ENCODE measurements around the gene SULT1C2.

SULT1C2 gene

GRCh38 chr2:108267101-108267500 is 21.6 kb upstream of the SULT1C2 start:
- TF ChIP-seq ISL1 (CRISPR knock-in tag; IDR thresholded peaks at IDR 0.05) (no peak), RARB (CRISPR knock-in tag; IDR thresholded peaks at IDR 0.05) (no peak), ZNF70 (CRISPR knock-in tag; IDR thresholded peaks at IDR 0.05) (no peak), GLIS3 (CRISPR knock-in tag; IDR thresholded peaks at IDR 0.05) (no peak), CSRNP3 (CRISPR knock-in tag; IDR thresholded peaks at IDR 0.05) (no peak), ZFP30 (CRISPR knock-in tag; IDR thresholded peaks at IDR 0.05) (no peak), ZNF565 (CRISPR knock-in tag; conservative IDR thresholded peaks at IDR 0.05; ENCODE audit: low read depth) (no peak), ZNF8 (CRISPR knock-in tag; IDR thresholded peaks at IDR 0.05) (no peak), ARNTL (CRISPR knock-in tag; IDR thresholded peaks at IDR 0.05; ENCODE audit: borderline replicate concordance, low read depth) (no peak), PATZ1 (CRISPR knock-in tag; IDR thresholded peaks at IDR 0.05; ENCODE audit: borderline replicate concordance) (no peak), ESRRG (CRISPR knock-in tag; IDR thresholded peaks at IDR 0.05) (no peak), CREB5 (CRISPR knock-in tag; IDR thresholded peaks at IDR 0.05; ENCODE audit: low read depth) (no peak), OSR1 (CRISPR knock-in tag; IDR thresholded peaks at IDR 0.05) (no peak), TCF4 (CRISPR knock-in tag; IDR thresholded peaks at IDR 0.05; ENCODE audit: borderline replicate concordance) (no peak), BACH2 (CRISPR knock-in tag; IDR thresholded peaks at IDR 0.05; ENCODE audit: borderline replicate concordance) (no peak), TOX (CRISPR knock-in tag; IDR thresholded peaks at IDR 0.05; ENCODE audit: borderline replicate concordance) (no peak), CSDC2 (CRISPR knock-in tag; IDR thresholded peaks at IDR 0.05) (no peak), SNAI2 (CRISPR knock-in tag; IDR thresholded peaks at IDR 0.05) (no peak)
- TF ChIP-seq, protein P1, sequence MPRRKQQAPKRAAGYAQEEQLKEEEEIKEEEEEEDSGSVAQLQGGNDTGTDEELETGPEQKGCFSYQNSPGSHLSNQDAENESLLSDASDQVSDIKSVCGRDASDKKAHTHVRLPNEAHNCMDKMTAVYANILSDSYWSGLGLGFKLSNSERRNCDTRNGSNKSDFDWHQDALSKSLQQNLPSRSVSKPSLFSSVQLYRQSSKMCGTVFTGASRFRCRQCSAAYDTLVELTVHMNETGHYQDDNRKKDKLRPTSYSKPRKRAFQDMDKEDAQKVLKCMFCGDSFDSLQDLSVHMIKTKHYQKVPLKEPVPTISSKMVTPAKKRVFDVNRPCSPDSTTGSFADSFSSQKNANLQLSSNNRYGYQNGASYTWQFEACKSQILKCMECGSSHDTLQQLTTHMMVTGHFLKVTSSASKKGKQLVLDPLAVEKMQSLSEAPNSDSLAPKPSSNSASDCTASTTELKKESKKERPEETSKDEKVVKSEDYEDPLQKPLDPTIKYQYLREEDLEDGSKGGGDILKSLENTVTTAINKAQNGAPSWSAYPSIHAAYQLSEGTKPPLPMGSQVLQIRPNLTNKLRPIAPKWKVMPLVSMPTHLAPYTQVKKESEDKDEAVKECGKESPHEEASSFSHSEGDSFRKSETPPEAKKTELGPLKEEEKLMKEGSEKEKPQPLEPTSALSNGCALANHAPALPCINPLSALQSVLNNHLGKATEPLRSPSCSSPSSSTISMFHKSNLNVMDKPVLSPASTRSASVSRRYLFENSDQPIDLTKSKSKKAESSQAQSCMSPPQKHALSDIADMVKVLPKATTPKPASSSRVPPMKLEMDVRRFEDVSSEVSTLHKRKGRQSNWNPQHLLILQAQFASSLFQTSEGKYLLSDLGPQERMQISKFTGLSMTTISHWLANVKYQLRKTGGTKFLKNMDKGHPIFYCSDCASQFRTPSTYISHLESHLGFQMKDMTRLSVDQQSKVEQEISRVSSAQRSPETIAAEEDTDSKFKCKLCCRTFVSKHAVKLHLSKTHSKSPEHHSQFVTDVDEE (CRISPR knock-in tag; IDR thresholded peaks at IDR 0.05): no peak
- TF ChIP-seq, protein P2, sequence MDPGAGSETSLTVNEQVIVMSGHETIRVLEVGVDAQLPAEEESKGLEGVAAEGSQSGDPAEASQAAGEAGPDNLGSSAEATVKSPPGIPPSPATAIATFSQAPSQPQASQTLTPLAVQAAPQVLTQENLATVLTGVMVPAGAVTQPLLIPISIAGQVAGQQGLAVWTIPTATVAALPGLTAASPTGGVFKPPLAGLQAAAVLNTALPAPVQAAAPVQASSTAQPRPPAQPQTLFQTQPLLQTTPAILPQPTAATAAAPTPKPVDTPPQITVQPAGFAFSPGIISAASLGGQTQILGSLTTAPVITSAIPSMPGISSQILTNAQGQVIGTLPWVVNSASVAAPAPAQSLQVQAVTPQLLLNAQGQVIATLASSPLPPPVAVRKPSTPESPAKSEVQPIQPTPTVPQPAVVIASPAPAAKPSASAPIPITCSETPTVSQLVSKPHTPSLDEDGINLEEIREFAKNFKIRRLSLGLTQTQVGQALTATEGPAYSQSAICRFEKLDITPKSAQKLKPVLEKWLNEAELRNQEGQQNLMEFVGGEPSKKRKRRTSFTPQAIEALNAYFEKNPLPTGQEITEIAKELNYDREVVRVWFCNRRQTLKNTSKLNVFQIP (CRISPR knock-in tag; IDR thresholded peaks at IDR 0.05; ENCODE audit: borderline replicate concordance, low read depth): no peak
- no peak for ATAC-seq

DNA sequence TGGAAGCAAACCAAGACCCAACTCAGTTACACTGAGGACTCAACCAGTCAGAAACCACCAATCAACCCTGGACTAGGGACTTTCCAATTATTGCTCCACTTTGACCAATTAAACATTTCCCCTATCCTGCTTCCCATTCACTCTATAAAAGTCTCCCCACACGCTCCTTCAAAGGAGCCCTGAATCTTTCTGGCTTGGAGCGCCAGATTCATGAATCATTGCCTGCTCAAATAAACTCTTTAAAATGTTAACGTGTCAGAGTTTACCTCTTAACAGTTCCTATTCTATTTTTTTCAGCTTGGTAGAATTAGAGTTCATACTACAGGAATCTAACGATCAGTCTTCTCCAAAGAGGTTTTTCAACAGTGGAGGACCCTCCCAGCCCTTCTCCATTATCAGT is 20.7 kb upstream of the SULT1C2 start:
- ATAC-seq: no peak
- TF ChIP-seq ZFP3 (CRISPR knock-in tag; IDR thresholded peaks at IDR 0.05) (no peak), ZC3H10 (CRISPR knock-in tag; IDR thresholded peaks at IDR 0.05) (no peak), BACH2 (CRISPR knock-in tag; IDR thresholded peaks at IDR 0.05; ENCODE audit: borderline replicate concordance) (no peak), ESRRG (CRISPR knock-in tag; IDR thresholded peaks at IDR 0.05) (no peak), ZNF565 (CRISPR knock-in tag; conservative IDR thresholded peaks at IDR 0.05; ENCODE audit: low read depth) (no peak), TOX (CRISPR knock-in tag; IDR thresholded peaks at IDR 0.05; ENCODE audit: borderline replicate concordance) (no peak), RARB (CRISPR knock-in tag; IDR thresholded peaks at IDR 0.05) (no peak), PATZ1 (CRISPR knock-in tag; IDR thresholded peaks at IDR 0.05; ENCODE audit: borderline replicate concordance) (no peak), CSRNP3 (CRISPR knock-in tag; IDR thresholded peaks at IDR 0.05) (no peak), ZFP30 (CRISPR knock-in tag; IDR thresholded peaks at IDR 0.05) (no peak), ZNF70 (CRISPR knock-in tag; IDR thresholded peaks at IDR 0.05) (no peak), TCF4 (CRISPR knock-in tag; IDR thresholded peaks at IDR 0.05; ENCODE audit: borderline replicate concordance) (no peak), PPARA (CRISPR knock-in tag; IDR thresholded peaks at IDR 0.05; ENCODE audit: borderline replicate concordance) (no peak)
- TF ChIP-seq, protein P1 (CRISPR knock-in tag; IDR thresholded peaks at IDR 0.05): no peak
